ENCODE results near the gene FOXO3. TPM values are rescaled to one million over a fixed set of nuclear protein-coding genes. Genes with fewer than 3 reads are reported as not detected.

The FOXO3 gene
- polyA plus RNA-seq, 1 of the 3 experiments (the other 2 are of a cell fraction) = 8.1 TPM

GRCh38 chr6:108714766-108715414 lies 154.2 kb downstream of the FOXO3 start:
- ChIA-PET POLR2A (interaction anchor here (0.7 kb wide), 1 partner anchor 156 kb away, joined by 3 read pairs; no protein-coding TSS in a partner anchor), CTCF (interaction anchor here (0.6 to 1.6 kb wide), 7 partner anchors 11 to 473 kb away, joined by 3 to 7 read pairs (median 3); no protein-coding TSS in a partner anchor)
- no peaks in the 10 kb centered on the region for H3K79me2 ChIP-seq (ENCODE audit: insufficient read depth)
- DNase-seq = no peak
- no peaks in the 10 kb centered on the region for H3K9me2 ChIP-seq
- no peak overlapping the region for H3K4me2 ChIP-seq
- TF ChIP-seq TCF12 (IDR thresholded peaks at IDR 0.05) = no peak
- no peak for TF ChIP-seq TAF1 (IDR thresholded peaks at IDR 0.05; ENCODE audit: borderline replicate concordance, low read depth, low read length)
- no peak for TF ChIP-seq EP300 (IDR thresholded peaks at IDR 0.05; ENCODE audit: borderline replicate concordance in 1 of 2, low read depth in 1 of 2, low read length in 1 of 2)
- no peak for TF ChIP-seq CTCF (IDR thresholded peaks at IDR 0.05)
- TF ChIP-seq NFIC (IDR thresholded peaks at IDR 0.05; ENCODE audit: borderline replicate concordance) = no peak
- no peak for TF ChIP-seq FOSL2 (IDR thresholded peaks at IDR 0.05; ENCODE audit: borderline replicate concordance, low read depth)
- TF ChIP-seq ZBTB33 (IDR thresholded peaks at IDR 0.05; ENCODE audit: borderline replicate concordance, low read depth) = no peak
- TF ChIP-seq POLR2AphosphoS5 (IDR thresholded peaks at IDR 0.05; ENCODE audit: low read depth, low read length) = no peak
- no peak for TF ChIP-seq USF1 (IDR thresholded peaks at IDR 0.05; ENCODE audit: borderline replicate concordance, low read depth)
- no peak for TF ChIP-seq JUND (IDR thresholded peaks at IDR 0.05)
- no peak for TF ChIP-seq GATA2 (CRISPR knock-in tag; IDR thresholded peaks at IDR 0.05)
- TF ChIP-seq RAD21 (IDR thresholded peaks at IDR 0.05; ENCODE audit: low read length) = no peak
- no peak for TF ChIP-seq SMC3 (IDR thresholded peaks at IDR 0.05; ENCODE audit: low read depth, low read length)
- no peak for TF ChIP-seq RCOR1 (IDR thresholded peaks at IDR 0.05; ENCODE audit: low read length)
- TF ChIP-seq ELF1 (IDR thresholded peaks at IDR 0.05) = no peak
- H3K4me3 ChIP-seq (ENCODE audit: low read depth in 2 of 2, low read length in 1 of 2) = no peak overlapping the region
- H3F3A ChIP-seq (replicated peaks; ENCODE audit: insufficient read depth) = no peaks in the 10 kb centered on the region
- H2AFZ ChIP-seq (ENCODE audit: low read depth) = no peak overlapping the region
- no peaks in the 10 kb centered on the region for H3K36me3 ChIP-seq (replicated peaks in 1 of 2; ENCODE audit: control insufficient read depth in 1 of 2, insufficient read depth in 2 of 2, low read length in 1 of 2)
- H3K9ac ChIP-seq = no peak overlapping the region
- no peaks in the 10 kb centered on the region for H3K9me3 ChIP-seq
- no peaks in the 10 kb centered on the region for H3K27me3 ChIP-seq (ENCODE audit: insufficient read depth)
- WGBS (ENCODE audit: low lambda C conversion rate) = 80% methylated on average over 9 of the region's 9 CpGs
- H4K20me1 ChIP-seq (ENCODE audit: insufficient read depth) = no peaks in the 10 kb centered on the region
- no peak overlapping the region for H3K27ac ChIP-seq (ENCODE audit: low read depth in 2 of 2, low read length in 1 of 2)
- peaks cover 0 to 17% of the 10 kb centered on the region in 2 experiments; a peak in 1 of 4 replicates for H3K4me1 ChIP-seq (ENCODE audit: control insufficient read depth in 1 of 2, insufficient read depth in 2 of 2, low read depth in 1 of 2, low read length in 1 of 2)

Measured in SK-N-SH (cell line).